ENCODE results near the gene ERGIC3. TPM values are rescaled to one million over a fixed set of nuclear protein-coding genes. Genes with fewer than 3 reads are reported as not detected.
"Not testable (repeated sequence)": the region's sequence is repeated elsewhere in the genome, so short reads cannot be mapped to it uniquely, and the experiment has no call there.

The ERGIC3 gene
- total RNA-seq, 1 experiment from 2014 or later = 341 TPM

DNA sequence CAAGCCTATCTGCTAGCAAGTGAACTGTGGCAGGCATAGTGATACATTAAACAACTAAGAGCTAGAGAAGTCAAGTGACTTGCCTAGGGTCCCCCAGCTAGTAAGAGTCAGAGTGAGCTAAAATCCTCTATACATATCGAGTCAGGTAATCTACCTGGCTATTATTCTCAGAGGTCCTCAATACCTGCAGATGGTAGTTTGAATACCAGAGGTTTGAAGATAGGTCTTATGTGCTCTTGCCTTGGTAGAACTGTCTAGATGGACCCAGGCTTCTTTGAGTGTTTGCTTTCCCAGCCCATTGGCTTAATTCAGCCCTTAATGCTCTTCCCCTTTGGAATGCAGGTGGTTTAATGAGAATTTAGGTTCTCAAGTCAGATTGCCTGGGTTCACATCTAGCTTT lies 1.1 kb downstream of the ERGIC3 start:
- Histone ChIP-seq H3K27ac (no peak overlapping the region), H3K4me1 (replicated peaks; ENCODE audit: insufficient read depth) (peaks cover 7% of the 10 kb centered on the region), H3K4me2 (peak overlapping the region; percentile 90), H3K79me2 (ENCODE audit: low read depth) (peaks cover 17% of the 10 kb centered on the region), H3F3A (ENCODE audit: insufficient read depth, low read depth) (peaks cover 21% of the 10 kb centered on the region; the same call in 1 of the 2 replicates), H3K9me3 (ENCODE audit: insufficient read depth, low read depth) (no peaks in the 10 kb centered on the region), H4K20me1 (ENCODE audit: insufficient read depth) (0 out of 2 replicates have a peak, but pooled peaks cover 3% of the 10 kb centered on the region), H3K27me3 (ENCODE audit: insufficient read depth, low read depth) (no peaks in the 10 kb centered on the region), H2AFZ (no peak overlapping the region), H3K9me2 (ENCODE audit: insufficient read depth) (no peaks in the 10 kb centered on the region), H3K4me3 (peak overlapping the region; percentile 88), H3K36me3 (ENCODE audit: low read depth) (peaks cover 15% of the 10 kb centered on the region)
- CTCF ChIA-PET = no interaction called here
- BruUV-seq (replicated peaks) = no TSS peak
- intact Hi-C loops (cut with micrococcal nuclease; ENCODE audit: unreplicated experiment) = no loop called here
- no peak for TF ChIP-seq EZH2 (IDR thresholded peaks at IDR 0.05; ENCODE audit: low read depth)
- TF ChIP-seq, protein P1, sequence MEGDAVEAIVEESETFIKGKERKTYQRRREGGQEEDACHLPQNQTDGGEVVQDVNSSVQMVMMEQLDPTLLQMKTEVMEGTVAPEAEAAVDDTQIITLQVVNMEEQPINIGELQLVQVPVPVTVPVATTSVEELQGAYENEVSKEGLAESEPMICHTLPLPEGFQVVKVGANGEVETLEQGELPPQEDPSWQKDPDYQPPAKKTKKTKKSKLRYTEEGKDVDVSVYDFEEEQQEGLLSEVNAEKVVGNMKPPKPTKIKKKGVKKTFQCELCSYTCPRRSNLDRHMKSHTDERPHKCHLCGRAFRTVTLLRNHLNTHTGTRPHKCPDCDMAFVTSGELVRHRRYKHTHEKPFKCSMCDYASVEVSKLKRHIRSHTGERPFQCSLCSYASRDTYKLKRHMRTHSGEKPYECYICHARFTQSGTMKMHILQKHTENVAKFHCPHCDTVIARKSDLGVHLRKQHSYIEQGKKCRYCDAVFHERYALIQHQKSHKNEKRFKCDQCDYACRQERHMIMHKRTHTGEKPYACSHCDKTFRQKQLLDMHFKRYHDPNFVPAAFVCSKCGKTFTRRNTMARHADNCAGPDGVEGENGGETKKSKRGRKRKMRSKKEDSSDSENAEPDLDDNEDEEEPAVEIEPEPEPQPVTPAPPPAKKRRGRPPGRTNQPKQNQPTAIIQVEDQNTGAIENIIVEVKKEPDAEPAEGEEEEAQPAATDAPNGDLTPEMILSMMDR (conservative IDR thresholded peaks at IDR 0.05) = no peak
- POLR2A ChIA-PET (ENCODE audit: unreplicated experiment) = interaction anchor here (1.0 kb wide), 1 partner anchor 64 kb away, joined by 5 read pairs; no protein-coding TSS in a partner anchor
- no peak for DNase-seq

DNA sequence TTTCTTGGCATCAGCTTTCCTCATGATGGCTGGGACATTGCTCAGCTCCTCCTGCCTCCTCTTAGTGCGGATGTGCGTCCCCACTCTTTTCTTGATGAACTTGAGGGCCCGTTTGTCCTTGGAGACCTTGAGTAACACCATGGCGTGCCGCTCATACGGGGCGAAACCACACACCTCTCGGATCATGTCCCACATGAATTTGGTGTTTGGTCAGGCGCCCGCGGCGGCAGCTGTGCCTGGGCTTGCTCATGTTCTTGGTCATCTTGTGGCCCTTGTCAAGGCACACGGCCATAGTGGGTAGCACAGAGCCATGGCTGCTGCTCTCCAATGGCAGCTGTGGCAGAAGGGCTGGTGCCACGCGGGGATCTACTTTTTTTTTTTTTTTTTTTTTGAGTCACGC lies 2.6 kb downstream of the ERGIC3 start:
- H3K4me3 ChIP-seq = no peak overlapping the region
- H3K36me3 ChIP-seq (ENCODE audit: low read depth) = peaks cover 20% of the 10 kb centered on the region
- DNase-seq = no peak
- peaks cover 21% of the 10 kb centered on the region; the same call in 1 of the 2 replicates for H3F3A ChIP-seq (ENCODE audit: insufficient read depth, low read depth)
- H3K9me2 ChIP-seq (ENCODE audit: insufficient read depth) = no peaks in the 10 kb centered on the region
- peaks cover 7% of the 10 kb centered on the region for H3K4me1 ChIP-seq (replicated peaks; ENCODE audit: insufficient read depth)
- no peaks in the 10 kb centered on the region for H3K9me3 ChIP-seq (ENCODE audit: insufficient read depth, low read depth)
- no peak overlapping the region for H3K27ac ChIP-seq
- intact Hi-C loops (cut with micrococcal nuclease; ENCODE audit: unreplicated experiment) = no loop called here
- ChIA-PET POLR2A (ENCODE audit: unreplicated experiment) (no interaction called here), CTCF (interaction anchor here (0.7 kb wide), 2 partner anchors 34 to 600 kb away, joined by 6 to 16 read pairs; no protein-coding TSS in a partner anchor)
- peaks cover 17% of the 10 kb centered on the region for H3K79me2 ChIP-seq (ENCODE audit: low read depth)
- H3K4me2 ChIP-seq = no peak overlapping the region
- H2AFZ ChIP-seq = no peak overlapping the region
- BruUV-seq (replicated peaks) = no TSS peak
- no peaks in the 10 kb centered on the region for H3K27me3 ChIP-seq (ENCODE audit: insufficient read depth, low read depth)
- TF ChIP-seq, protein P1 (conservative IDR thresholded peaks at IDR 0.05) = no peak
- TF ChIP-seq EZH2 (IDR thresholded peaks at IDR 0.05; ENCODE audit: low read depth) = no peak
- 0 out of 2 replicates have a peak, but pooled peaks cover 3% of the 10 kb centered on the region for H4K20me1 ChIP-seq (ENCODE audit: insufficient read depth)

DNA sequence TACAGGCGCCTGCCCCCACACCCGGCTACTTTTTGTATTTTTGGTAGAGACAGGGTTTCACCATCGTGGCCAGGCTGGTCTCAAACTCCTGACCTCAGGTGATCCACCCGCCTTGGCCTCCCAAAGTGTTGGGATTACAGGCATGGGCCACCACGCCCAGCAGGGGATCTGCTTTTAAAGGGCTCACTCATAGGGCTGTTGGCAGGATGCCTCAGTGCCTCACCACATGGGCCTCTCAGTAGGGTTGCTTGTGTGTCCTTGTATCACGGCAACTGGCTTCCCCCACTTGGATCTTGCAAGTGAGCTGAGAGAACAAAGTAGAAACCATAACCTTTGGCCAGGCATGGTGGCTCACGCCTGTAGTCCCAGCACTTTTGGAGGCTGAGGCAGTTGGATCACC lies 3.1 kb downstream of the ERGIC3 start:
- H3K4me2 ChIP-seq; H3K4me1 ChIP-seq (replicated peaks; ENCODE audit: insufficient read depth); H3K9me2 ChIP-seq (ENCODE audit: insufficient read depth); DNase-seq; intact Hi-C loops (cut with micrococcal nuclease; ENCODE audit: unreplicated experiment); POLR2A ChIA-PET (ENCODE audit: unreplicated experiment); H3K27ac ChIP-seq; H3K9me3 ChIP-seq (ENCODE audit: insufficient read depth, low read depth); H3K27me3 ChIP-seq (ENCODE audit: insufficient read depth, low read depth); H4K20me1 ChIP-seq (ENCODE audit: insufficient read depth); BruUV-seq (replicated peaks); H2AFZ ChIP-seq; H3K4me3 ChIP-seq: not testable (repeated sequence)
- Histone ChIP-seq H3K79me2 (ENCODE audit: low read depth) (peaks cover 17% of the 10 kb centered on the region), H3F3A (ENCODE audit: insufficient read depth, low read depth) (peaks cover 19% of the 10 kb centered on the region; the same call in 1 of the 2 replicates), H3K36me3 (ENCODE audit: low read depth) (peaks cover 20% of the 10 kb centered on the region)
- CTCF ChIA-PET = interaction anchor here (0.7 kb wide), 2 partner anchors 34 to 599 kb away, joined by 6 to 16 read pairs; no protein-coding TSS in a partner anchor

All from PC-9 (cell line).